H1 (cell line): ENCODE data around the gene DNAJB1. TPM values are rescaled to one million over a fixed set of nuclear protein-coding genes. Genes with fewer than 3 reads are reported as not detected.

Experiments
- JUND ChIP-seq: IDR thresholded peaks from 2 replicates; pipeline ENCODE4 v1.6.1; 2011; ENCODE audit warnings: mild to moderate bottlenecking, improper control_type of control experiment, low read length
- polyA plus RNA-seq, 7 experiments: library from polyadenylated mRNA; depleted of rRNA in 3 of 7; stranded (reverse) in 5 of 7; unstranded in 2 of 7; fragments of >200 nt in 5 of 7; fragments of 200-250 nt in 2 of 7; gene quantifications; 1 replicate in 5 of 7; 2 replicates in 1 of 7; 4 replicates in 1 of 7; pipeline versions ENCODE4 v1.2.1 to v1.2.3, GENCODE V29; 2011 to 2013; ENCODE audit warnings: missing spikeins in 2 of 7, mixed read lengths in 2 of 7
- total RNA-seq: library from RNA; stranded (reverse); fragmentation: NEBNext Ultra II Directional; extraction: Animal tissue kit (Norgen Biotek cat#: 25700); gene quantifications from 2 replicates; pipeline ENCODE4 v1.2.1, GENCODE V29; 2021

DNAJB1 gene
- total and polyA plus RNA-seq, 2 of the 8 experiments (the other 6 are each of a cell fraction or from before 2014, with no cell fraction given) = 62.9 to 64.3 TPM

DNA sequence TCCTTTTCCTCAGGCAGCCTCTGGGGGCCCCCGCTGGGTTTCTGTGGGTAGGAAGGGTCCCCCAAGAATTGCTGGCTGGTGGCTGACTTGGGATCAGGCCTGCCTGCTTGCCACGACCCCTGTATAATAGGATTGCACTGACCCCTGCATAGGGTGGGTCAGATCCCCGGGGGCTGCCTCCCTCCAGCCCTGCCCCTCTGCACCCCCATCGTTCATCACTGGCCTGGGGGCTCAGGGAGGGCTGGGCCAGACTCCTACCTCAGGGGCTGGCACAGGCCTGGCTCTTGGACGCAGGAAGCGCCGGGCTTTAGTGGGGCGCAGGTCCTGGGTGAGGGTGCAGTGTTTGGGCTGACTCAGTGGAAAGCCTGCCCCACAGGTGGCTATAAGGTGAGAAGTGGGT is 43.1 kb upstream of the DNAJB1 start (continued):
- TF ChIP-seq JUND = no peak
